Stimulated activated CD8-positive, alpha-beta memory T cell treated with anti-CD3 and anti-CD28 coated beads, Interleukin-15, amount 100 ng/mL, for 24 hours (primary cell): ENCODE results near the gene AIRE.
A peak's percentile ranks its signal among the peaks of the same experiment; 100 is the strongest.
"Not testable (repeated sequence)": the region's sequence is repeated elsewhere in the genome, so short reads cannot be mapped to it uniquely, and the experiment has no call there.

Experiments
- DNase-seq: peaks from one replicate; pipeline ENCODE4 v3.0.0-alpha.2; 2020; ENCODE audit warnings: low read depth

AIRE gene

GRCh38 chr21:44291936-44292811 lies 6.5 kb downstream of the AIRE start:
- no peak for DNase-seq

GRCh38 chr21:44292812-44293195 lies 7.1 kb downstream of the AIRE start:
- DNase-seq: no peak

GRCh38 chr21:44293551-44294231 lies 8.0 kb downstream of the AIRE start:
- no peak for DNase-seq

GRCh38 chr21:44294391-44295162 lies 8.9 kb downstream of the AIRE start:
- DNase-seq: no peak

GRCh38 chr21:44295163-44295573 lies 9.5 kb downstream of the AIRE start:
- DNase-seq: no peak

- no peak for DNase-seq
Observed at GRCh38 chr21:44295646-44296045, 10.0 kb downstream of the AIRE start.

GRCh38 chr21:44296103-44296519 lies 10.4 kb downstream of the AIRE start:
- DNase-seq: no peak

- DNase-seq: no peak
Observed at GRCh38 chr21:44296916-44297315, 11.2 kb downstream of the AIRE start.

- DNase-seq: peak; percentile 37
Observed at GRCh38 chr21:44297525-44298290, 12.0 kb downstream of the AIRE start.

GRCh38 chr21:44298301-44298700 lies 12.6 kb downstream of the AIRE start:
- no peak for DNase-seq

GRCh38 chr21:44299085-44299457 lies 13.4 kb downstream of the AIRE start:
- no peak for DNase-seq

- DNase-seq: peak; percentile 39
Observed at GRCh38 chr21:44299458-44300261, 14.0 kb downstream of the AIRE start, which contains the start of gene PFKL. TSS of gene PFKL (plus strand) at chr21:44300053. CDS start at chr21:44300106, 53 bp downstream.

GRCh38 chr21:44300262-44300959 lies 14.7 kb downstream of the AIRE start:
- DNase-seq: peak; percentile 29

GRCh38 chr21:44301141-44301540 lies 15.5 kb downstream of the AIRE start:
- DNase-seq: no peak

GRCh38 chr21:44301961-44302406 lies 16.3 kb downstream of the AIRE start:
- no peak for DNase-seq

- DNase-seq: not testable (repeated sequence)
Observed at GRCh38 chr21:44302573-44303401, 17.1 kb downstream of the AIRE start.

- DNase-seq: no peak
Observed at GRCh38 chr21:44303490-44303981, 17.9 kb downstream of the AIRE start.

- no peak for DNase-seq
Observed at GRCh38 chr21:44304011-44304616, 18.4 kb downstream of the AIRE start.

- DNase-seq: no peak
Observed at GRCh38 chr21:44304877-44305293, 19.2 kb downstream of the AIRE start.
